Activated effector memory CD4-positive, alpha-beta T cell treated with Interleukin-2 at 50 U/mL for 16 hours (primary cell): Measurements from ENCODE around the gene ARHGEF4.

ENCODE experiments used
- DNase-seq: peaks from one replicate; pipeline ENCODE4 v3.0.0-alpha.2; 2020

ARHGEF4 gene

GRCh38 chr2:130851624-130852382, 15.1 kb downstream of the ARHGEF4 start:
- no peak for DNase-seq

- DNase-seq, result no peak
These were observed 15.9 kb downstream of the ARHGEF4 start for GRCh38 chr2:130852521-130853115.

GRCh38 chr2:130853391-130853790, 16.7 kb downstream of the ARHGEF4 start:
- DNase-seq, result no peak

- DNase-seq, result no peak
These were observed 17.6 kb downstream of the ARHGEF4 start for GRCh38 chr2:130854301-130854700.

- DNase-seq, result no peak
These were observed 28.4 kb downstream of the ARHGEF4 start for GRCh38 chr2:130864830-130865800.

- no peak for DNase-seq
These were observed 32.9 kb downstream of the ARHGEF4 start for GRCh38 chr2:130869441-130870160.

GRCh38 chr2:130870161-130870485, 33.4 kb downstream of the ARHGEF4 start:
- DNase-seq, result no peak

GRCh38 chr2:130870779-130871178, 34.1 kb downstream of the ARHGEF4 start:
- DNase-seq, result no peak

GRCh38 chr2:130871843-130872740, 35.4 kb downstream of the ARHGEF4 start:
- no peak for DNase-seq

- no peak for DNase-seq
These were observed 36.0 kb downstream of the ARHGEF4 start for GRCh38 chr2:130872741-130873125.

GRCh38 chr2:130873700-130874346, 37.1 kb downstream of the ARHGEF4 start:
- DNase-seq, result peak; percentile 58

GRCh38 chr2:130874512-130874911, 37.8 kb downstream of the ARHGEF4 start:
- no peak for DNase-seq

GRCh38 chr2:130875935-130876334, 39.2 kb downstream of the ARHGEF4 start:
- DNase-seq, result no peak

GRCh38 chr2:130877258-130877657, 40.5 kb downstream of the ARHGEF4 start:
- DNase-seq, result no peak

GRCh38 chr2:130878316-130878715, 41.6 kb downstream of the ARHGEF4 start:
- no peak for DNase-seq

GRCh38 chr2:130878933-130879332, 42.2 kb downstream of the ARHGEF4 start:
- DNase-seq, result no peak

- DNase-seq, result no peak
These were observed 45.5 kb downstream of the ARHGEF4 start for GRCh38 chr2:130882111-130882690.

- DNase-seq, result no peak
These were observed 46.3 kb downstream of the ARHGEF4 start for GRCh38 chr2:130882991-130883390.

- no peak for DNase-seq
These were observed 46.8 kb downstream of the ARHGEF4 start for GRCh38 chr2:130883496-130883895.

- no peak for DNase-seq
These were observed 47.3 kb downstream of the ARHGEF4 start for GRCh38 chr2:130884013-130884412.

GRCh38 chr2:130884503-130884902, 47.8 kb downstream of the ARHGEF4 start:
- no peak for DNase-seq
